NCI-H2081 treated with DMSO at 0.1 percent for 48 hours (cell line): ENCODE data around the gene ASB3.
"Not testable (repeated sequence)": the region's sequence is repeated elsewhere in the genome, so short reads cannot be mapped to it uniquely, and the experiment has no call there.

Experiments
- DNase-seq: peaks from one replicate; lab custom pipeline; 2025; lab: John Stamatoyannopoulos, UW

Gene ASB3

GRCh38 chr2:53786705-53787613 lies at the start of gene ASB3, which contains the start of gene ERLEC1:
Gene ASB3, minus strand, starts transcription at chr2:53786953. Its CDS starts 21,381 bp downstream, at chr2:53765572.
Gene ERLEC1, plus strand, starts transcription at chr2:53787044. Its CDS starts 167 bp downstream, at chr2:53787211.
- DNase-seq = peak; percentile 69

DNA sequence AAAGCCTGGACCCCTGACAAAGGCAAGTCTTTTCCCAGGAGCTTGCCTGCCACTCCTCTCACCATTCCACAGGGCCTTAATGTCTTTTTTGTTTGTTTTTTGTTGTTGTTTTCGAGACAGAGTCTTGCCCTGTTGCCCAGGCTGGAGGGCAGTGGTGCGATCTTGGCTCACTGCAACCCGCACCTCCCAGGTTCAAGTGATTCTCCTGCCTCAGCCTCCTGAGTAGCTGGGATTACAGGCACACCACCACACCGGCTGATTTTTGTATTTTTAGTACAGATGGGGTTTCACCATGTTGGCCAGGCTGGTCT lies 43.2 kb upstream of the ASB3 start:
- not testable (repeated sequence) for DNase-seq

DNA sequence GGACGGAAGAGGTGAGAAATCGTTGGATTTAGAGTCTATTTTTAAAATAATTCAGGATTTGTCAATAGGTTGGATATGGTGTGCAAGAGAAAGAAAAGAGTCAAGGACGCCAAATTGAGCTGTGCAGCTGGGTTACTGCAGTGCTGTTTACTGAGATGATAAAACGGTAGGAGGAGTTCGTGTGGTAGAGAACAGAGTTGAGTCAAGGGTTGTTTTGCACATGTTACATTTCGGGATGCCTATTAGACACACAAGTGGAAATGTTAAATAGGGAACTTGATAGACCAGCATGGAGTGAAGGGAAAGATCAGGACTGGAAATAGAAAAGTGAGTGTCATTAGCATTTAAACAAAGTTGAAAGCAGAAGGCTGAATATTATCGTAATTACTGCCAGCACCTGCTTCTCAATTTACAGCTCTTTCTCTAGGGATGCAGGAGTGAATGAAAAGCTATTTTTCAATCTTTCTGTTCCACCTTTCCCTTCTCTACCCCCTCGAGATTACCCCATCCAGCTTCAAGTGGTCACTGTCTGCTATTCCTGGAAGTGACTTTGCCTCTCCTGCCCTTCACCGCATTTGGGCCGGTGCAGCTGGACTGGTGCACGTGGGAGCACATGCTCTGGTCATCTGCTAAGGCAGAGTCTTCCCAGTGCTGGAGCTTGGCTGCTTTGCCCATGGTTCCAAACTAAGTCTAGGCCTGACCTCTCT lies 42.7 kb upstream of the ASB3 start:
- DNase-seq = no peak

DNA sequence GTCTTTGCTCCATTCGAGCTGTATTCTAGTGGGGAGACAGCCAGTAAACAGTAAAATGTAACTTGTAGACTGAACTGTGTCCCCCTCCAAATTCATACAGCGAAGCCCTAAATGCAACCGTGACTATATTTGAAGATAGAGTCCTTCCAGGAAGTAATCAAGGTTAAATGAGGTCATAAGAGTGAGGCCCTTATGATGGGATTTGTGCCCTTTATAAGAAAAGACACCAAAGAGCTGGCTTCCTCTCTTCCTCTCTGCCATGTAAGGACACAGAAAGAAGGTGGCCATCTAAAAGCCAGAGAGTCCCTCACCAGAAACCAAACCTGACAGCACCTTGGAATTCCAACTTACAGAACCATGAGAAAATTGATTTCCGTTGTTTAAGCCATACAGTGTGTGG lies 41.6 kb upstream of the ASB3 start:
- no peak for DNase-seq

- no peak for DNase-seq
These were observed 40.8 kb upstream of the ASB3 start for GRCh38 chr2:53827398-53828175.

DNA sequence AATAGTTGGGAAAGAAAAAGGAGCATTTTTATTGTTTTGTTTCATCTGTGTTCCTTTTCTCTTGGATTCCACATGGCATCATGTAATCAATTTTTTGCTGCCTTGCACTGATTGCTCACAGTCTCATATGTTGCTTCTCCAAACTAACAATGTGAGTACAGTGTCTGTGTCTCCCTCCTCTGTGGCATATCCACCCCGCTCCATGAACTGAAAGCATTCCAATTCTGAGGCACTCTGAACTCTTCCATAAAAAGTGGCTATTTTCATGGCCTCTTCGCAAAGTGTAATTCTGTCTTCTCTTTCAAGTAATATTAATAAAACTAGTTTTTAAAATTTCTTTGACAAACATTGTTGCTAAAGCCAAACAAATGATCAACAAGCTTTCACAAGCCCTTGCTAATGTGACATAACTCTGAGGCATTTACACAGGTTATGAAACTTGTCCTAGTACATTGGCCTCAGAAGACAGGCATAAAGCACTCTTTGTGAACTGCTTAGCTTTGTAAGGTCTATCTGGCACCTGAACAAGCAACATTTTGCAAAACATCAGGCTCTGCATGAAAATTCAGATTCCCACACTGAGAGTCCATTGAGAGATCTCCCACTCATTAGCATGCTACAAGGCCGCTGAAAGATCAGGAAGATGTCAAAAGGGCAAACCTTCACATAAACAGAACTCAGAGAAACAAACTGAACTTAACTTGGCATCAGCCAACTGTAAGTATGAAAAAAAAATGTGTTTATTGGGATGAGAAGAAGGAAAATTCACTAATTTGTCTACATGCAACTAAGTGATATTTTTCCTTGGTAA lies 40.0 kb upstream of the ASB3 start:
- no peak for DNase-seq

DNA sequence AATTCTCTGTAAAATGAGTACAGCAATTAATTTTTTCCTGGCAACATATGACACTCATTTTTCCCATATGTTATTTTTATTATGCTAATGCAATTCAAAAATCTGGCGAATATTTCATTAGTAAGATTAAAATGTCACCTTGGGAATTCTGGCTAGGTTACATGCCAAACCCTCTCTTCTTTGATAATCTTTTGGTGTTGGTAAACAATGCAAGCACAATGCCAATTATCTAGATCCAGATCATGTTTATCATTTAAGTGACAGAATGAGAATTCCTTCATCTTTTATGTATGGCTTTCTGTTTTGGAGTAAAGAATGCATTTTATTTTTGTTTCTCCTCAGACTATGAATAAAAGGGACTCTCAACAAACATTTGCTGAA lies 39.3 kb upstream of the ASB3 start:
- no peak for DNase-seq

GRCh38 chr2:53823639-53824038 lies 36.9 kb upstream of the ASB3 start:
- not testable (repeated sequence) for DNase-seq

DNA sequence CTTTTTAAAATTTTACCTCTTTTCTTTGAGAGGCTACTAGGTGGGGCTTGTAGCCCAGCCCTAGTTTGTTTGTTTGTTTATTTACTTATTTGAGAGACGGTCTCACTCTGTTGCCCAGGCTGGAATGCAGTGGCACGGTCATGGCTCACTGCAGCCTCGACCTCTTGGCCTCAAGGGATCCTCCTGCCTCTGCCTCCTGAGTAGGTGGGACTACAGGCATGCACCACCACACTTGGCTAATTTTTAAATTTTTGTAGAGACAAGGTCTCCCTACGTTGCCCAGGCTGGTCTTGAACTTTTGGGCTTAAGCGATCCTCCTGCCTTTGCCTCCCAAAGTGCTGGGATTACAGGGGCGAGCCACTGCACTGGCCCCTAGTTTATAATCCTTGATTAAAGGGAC lies 35.1 kb upstream of the ASB3 start:
- DNase-seq = no peak

- DNase-seq = no peak
These were observed 34.0 kb upstream of the ASB3 start for GRCh38 chr2:53820711-53821110.

DNA sequence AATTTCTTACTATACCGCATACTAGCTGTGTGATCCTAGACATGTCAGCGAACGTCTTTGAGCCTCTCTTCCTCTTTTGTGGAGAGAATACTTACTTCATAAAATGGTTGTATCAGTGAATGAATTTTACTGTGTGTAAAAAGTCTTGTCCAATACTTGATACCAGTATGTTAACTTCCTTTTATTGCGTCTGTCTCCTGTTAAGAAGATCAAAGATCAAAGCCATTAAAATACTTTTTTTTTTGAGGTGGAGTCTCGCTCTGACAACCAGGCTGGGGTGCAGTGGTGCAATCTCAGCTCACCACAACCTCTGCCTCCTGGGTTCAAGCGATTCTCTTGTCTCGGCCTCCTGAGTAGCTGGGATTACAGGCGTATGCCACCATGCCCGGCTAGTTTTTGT lies 33.3 kb upstream of the ASB3 start:
- DNase-seq = no peak

GRCh38 chr2:53819634-53820033 lies 32.9 kb upstream of the ASB3 start:
- no peak for DNase-seq

DNA sequence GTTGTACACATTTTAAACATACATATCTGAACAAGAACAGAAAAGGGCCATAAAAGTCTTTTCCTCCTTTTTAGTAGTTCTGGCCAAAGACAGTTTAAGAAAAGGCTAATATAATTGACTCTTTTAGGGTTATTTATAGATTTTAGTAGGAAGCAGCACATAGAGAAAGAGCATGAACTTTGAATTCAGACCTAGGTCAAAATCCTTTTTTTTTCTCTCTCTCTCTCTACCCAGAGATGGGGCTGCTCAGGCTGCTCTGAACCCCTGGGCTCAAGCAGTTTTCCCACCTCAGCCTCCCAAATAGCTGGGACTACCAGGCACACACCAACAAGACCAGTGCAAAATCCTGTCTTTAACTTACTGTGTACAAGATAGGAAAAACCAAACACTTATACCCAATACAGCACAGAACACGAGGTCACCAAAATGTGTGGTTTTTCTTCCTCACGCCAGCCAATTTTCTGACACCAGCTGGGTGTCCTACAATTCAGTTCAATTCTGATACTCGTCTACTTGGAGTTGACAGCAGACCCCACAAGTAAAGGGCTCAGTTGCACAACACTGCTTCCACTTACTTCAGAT lies 32.2 kb upstream of the ASB3 start:
- DNase-seq = no peak

DNA sequence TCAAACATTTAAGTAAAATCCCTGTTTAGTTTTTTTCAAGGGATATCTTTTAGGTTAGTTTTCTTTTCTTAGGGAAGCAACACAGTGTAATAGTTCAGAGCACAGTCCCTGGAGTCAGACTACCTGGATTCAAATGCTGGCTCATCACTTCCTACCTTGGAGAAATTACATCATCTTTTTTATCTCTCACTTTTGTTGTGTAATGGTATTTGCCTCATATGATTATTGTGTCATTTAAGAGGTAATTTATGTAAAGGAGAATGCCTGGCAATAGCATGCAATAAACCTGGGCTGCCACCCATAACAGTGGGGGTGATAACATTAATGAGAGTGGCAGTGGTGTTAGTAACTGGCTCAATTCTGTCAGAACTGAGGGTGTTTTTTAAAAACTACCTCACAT lies 26.4 kb upstream of the ASB3 start:
- no peak for DNase-seq

GRCh38 chr2:53811601-53812000 lies 24.8 kb upstream of the ASB3 start:
- DNase-seq = no peak

- no peak for DNase-seq
These were observed 15.9 kb upstream of the ASB3 start for GRCh38 chr2:53802617-53803151.

DNA sequence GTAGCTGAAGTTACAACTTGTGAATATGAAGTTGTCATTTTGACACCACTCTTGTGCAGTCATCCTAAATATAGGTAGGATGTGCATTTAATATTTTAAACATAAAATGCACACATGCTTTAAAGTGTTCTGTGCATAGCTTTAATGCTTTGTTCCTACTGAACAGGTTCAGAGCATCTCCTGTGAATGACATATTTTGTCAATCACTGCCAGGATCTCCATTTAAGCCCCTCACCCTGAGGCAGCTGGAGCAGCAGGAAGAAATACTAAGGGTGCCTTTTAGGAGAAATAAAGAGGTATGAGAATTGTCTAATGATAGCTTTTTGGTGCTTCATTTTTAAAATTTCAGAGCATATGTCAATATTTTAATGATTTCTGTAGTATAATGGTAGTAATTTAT lies 14.8 kb upstream of the ASB3 start:
- no peak for DNase-seq

DNA sequence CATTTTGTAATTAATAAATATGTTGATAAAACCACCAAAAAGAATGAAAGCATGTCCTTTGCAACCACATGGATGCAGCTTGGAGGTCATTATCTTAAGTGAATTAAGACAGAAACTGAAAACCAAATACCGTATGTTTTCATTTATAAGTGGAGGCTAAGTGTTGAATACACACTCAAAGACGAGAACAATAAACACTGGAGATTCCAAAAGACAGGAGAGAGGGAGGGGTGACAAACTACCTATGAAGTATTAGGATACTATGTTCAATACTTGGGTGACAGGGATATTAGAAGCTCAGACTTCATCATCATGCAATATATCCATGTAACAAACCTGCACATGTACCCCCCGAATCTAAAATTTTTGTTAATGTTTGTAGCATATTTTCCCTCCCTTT lies 7.1 kb upstream of the ASB3 start:
- DNase-seq = no peak

DNA sequence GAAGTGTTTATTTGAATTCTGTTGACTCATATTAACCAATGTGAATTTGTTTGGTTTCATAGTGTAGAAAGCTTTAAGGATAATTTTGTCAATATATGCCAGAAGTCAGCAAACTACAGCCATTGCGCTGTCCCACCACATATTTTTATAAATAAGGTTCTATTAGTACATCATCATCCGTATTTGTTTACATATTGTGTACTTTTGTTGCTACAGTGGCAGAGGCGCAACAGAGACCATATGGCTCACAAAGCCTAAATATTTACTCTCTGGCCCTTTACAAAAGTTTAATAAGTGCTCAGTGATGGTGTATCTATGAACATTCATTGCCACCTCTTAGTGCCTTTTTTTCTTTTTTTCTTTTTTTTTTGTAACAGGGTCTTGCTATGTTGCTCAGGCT lies 6.5 kb upstream of the ASB3 start:
- DNase-seq = no peak

- DNase-seq = no peak
These were observed 999 bp upstream of the ASB3 start for GRCh38 chr2:53787614-53788289.

- no peak for DNase-seq
These were observed 425 bp downstream of the ASB3 start for GRCh38 chr2:53786352-53786704.
